Urinary bladder (tissue), 4 donors: ENCODE data around the gene NWD2. TPM values are rescaled to one million over a fixed set of nuclear protein-coding genes. Genes with fewer than 3 reads are reported as not detected.
A peak's percentile ranks its signal among the peaks of the same experiment; 100 is the strongest.
"Not testable (repeated sequence)": the region's sequence is repeated elsewhere in the genome, so short reads cannot be mapped to it uniquely, and the experiment has no call there.

Experiments
- DNase-seq: peaks from one replicate; pipeline ENCODE4 v3.0.0-alpha.2; 2015; ENCODE audit errors: extremely low spot score
- H3K27ac ChIP-seq: one replicate; pipeline ENCODE4 v1.5.1; 2013; ENCODE audit warnings: low read depth, mild to moderate bottlenecking, moderate library complexity
- H3K36me3 ChIP-seq: one replicate; pipeline ENCODE4 v1.6.1; 2013; ENCODE audit warnings: mild to moderate bottlenecking, moderate library complexity; ENCODE audit not compliant: insufficient read depth
- H3K4me1 ChIP-seq: one replicate; pipeline ENCODE4 v1.6.1; 2013; ENCODE audit warnings: mild to moderate bottlenecking, moderate library complexity; ENCODE audit not compliant: insufficient read depth
- H3K4me3 ChIP-seq: one replicate; pipeline ENCODE4 v1.5.1; 2013; ENCODE audit warnings: low read depth, low read length
- WGBS: extraction: QIAGEN DNeasy Blood & Tissue Kit; methylation state at CpG from one replicate; pipeline ENCODE4 v1.1.7; 2013; 5-methylcytosine and 5-hydroxymethylcytosine counted together
- polyA plus RNA-seq: library from polyadenylated mRNA; stranded (reverse); fragments of 200-250 nt; gene quantifications from one replicate; pipeline ENCODE4 v1.2.3, GENCODE V29; 2013
- total RNA-seq: library from RNA; depleted of rRNA; stranded (reverse); fragments of >200 nt; gene quantifications from one replicate; pipeline ENCODE4 v1.2.3, GENCODE V29; 2014
- donor health status: healthy with polysubstance abuse.
- donor health status: healthy.

The NWD2 gene, protein sequence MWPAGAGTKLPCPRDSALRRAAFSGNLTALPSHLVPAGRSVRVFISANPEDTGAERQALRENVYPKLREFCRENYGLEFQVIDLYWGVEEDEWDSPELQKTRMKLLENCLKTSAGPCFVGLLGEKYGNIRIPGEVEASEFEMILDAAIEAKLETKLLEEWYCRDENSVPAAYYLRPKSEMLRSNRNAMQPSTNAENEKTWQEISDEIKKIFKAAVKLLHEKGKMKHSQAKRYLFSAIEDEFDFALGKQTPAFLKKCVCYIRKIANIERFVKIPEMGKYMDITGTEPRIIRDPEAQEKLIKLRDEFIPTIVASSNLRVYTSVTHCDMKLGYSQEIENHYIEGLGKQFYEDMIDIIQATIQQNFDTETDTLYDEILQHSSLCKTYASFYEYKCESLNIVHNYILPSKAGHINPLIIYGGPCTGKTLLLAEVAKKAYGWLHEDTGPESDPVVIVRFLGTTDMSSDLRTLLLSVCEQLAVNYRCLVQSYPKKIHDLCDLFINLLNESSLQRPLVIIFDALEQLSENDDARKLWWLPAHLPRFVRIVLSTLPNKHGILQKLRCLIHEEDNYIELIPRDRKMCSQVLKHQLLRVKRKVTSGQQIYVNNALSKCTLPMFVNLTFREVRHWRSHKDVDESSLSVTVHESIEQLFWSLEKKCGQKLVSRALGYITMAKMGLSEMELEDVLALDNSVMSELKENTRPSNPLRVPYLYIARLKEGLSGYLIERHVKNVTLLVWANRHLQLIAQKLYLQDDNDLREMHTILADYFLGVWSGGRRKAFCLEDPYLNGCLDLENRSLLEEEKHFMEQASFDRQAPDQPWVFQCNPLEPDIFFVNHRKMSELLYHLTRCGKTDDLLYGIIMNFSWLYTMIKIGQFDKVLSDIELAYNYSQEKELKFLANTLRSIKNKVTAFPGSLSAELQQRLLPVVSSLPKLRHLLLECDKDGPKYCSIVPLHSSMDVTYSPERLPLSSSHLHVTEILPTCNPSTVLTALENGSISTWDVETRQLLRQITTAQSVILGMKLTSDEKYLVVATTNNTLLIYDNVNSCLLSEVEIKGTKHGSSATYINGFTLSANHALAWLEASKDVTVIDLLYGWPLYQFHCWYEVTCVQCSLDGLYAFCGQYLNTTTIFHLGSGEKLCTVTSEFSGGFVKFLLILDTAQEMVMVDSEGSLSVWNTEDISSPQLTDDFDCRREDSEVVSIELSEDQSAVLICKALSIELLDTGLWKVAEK (N-terminal part only)
- 2.0 TPM for total RNA-seq
- 0.05 TPM for polyA plus RNA-seq

DNA sequence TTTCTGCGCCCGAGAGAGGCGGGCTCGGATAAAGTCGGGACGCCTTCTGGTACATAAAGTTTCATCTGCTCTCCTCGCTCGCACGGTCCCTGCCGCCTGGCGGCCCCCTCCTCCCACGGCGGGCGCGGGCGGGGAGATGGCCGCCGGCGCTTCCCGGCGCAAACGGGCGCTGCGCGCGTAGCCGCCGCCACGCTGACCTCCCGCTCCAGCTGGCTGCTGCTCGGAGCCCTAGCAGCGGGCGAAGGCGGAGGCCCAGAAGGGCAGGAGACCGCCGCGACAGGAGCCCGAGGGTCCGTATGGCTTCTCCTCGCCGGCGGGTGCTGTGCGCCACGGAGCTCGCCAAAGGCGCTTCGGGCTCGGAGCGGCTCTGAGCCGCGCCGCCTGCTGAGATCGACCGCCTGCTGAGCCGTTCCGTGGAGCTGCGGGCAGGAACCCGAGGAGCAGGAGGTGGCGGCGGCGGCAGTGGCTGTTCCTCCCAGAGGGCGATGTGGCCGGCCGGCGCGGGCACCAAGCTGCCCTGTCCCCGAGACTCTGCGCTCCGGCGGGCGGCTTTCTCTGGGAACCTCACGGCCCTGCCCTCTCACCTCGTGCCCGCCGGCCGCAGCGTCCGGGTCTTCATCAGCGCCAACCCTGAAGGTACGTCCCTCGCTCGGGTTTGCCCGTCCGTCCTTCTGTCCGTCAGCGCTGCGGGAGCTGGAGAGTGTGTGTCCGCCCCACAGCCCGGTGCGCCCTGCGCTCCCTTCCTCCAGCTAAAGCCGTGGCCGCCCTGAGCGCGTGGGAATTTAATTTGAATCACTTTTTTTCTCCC, at the start of gene NWD2:
Gene NWD2, plus strand, starts transcription at position 161 of the 808 bp plus-strand sequence. Its CDS starts 325 bp downstream, at position 486.
- no peak within 1 kb of the TSS for H3K27ac ChIP-seq
- H3K4me3 ChIP-seq: peak within 1 kb of the TSS; percentile 26
- no peaks in the 10 kb centered on the region for H3K36me3 ChIP-seq
- under 1% methylated on average over 95 of the region's 95 CpGs for WGBS
- DNase-seq: no peak
- H3K4me1 ChIP-seq: no peaks in the 10 kb centered on the region

DNA sequence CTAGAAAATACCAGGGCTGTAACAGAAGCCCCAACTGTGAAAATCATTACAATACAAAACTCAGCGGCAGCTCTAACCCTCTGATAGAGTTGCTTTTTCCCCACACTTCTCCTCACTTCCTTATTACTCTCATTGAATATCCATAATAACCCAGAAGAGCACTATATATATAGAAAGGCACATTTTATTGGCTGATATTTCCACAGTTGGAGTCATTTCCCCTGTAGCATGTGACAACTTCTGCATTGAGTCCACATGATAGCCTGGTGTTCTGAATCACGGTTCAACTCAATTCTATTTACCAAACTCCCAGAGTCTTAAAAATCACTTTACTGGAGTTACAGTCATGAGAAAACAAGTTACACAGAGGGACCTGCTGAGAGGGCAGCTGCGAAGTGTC, 46.6 kb upstream of the NWD2 start:
- H3K4me1 ChIP-seq: no peaks in the 10 kb centered on the region
- no peak overlapping the region for H3K4me3 ChIP-seq
- no peaks in the 10 kb centered on the region for H3K36me3 ChIP-seq
- whole genome bisulfite sequencing: 48% methylated on average over 3 of the region's 3 CpGs
- DNase-seq: no peak
- H3K27ac ChIP-seq: no peak overlapping the region

DNA sequence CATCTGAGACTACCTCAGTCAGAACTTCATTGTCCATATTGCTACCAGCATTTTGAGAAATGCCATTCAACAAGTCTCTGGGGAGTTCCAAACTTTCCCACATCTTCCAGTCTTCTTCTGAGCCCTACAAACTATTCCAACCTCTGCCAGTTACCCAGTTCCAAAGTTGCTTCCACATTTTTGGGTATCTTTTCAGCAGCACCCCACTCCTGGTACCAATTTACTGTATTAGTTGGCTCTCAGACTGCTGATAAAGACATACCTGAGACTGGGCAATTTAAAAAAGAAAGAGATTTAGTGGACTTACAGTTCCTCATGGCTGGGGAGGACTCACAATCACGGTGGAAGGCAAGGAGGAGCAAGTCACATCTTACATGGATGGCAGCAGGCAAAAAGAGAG, 39.8 kb upstream of the NWD2 start:
- not testable (repeated sequence) for H3K4me3 ChIP-seq, H3K27ac ChIP-seq, H3K36me3 ChIP-seq, DNase-seq, H3K4me1 ChIP-seq
- WGBS: 88% methylated on average over 1 of the region's 1 CpG

DNA sequence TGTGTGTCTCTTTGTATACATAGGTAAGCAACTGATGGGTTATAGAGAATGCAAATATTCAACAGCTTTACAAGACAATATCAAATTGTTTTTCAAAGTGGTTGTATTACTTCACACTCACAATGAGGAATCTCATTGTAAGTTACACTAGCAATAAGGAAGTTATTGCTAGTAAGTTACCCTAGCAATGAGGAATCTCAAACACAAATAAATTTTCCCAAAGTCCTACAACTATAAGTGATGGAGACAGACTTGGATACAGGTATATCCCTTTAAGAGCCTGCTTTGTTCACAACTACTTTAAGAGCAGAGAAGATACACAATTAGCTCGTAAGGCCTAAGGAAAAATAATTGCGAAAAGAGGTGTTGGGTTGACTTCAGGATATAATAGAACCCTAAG, 28.3 kb upstream of the NWD2 start:
- 94% methylated on average over 2 of the region's 2 CpGs for WGBS

DNA sequence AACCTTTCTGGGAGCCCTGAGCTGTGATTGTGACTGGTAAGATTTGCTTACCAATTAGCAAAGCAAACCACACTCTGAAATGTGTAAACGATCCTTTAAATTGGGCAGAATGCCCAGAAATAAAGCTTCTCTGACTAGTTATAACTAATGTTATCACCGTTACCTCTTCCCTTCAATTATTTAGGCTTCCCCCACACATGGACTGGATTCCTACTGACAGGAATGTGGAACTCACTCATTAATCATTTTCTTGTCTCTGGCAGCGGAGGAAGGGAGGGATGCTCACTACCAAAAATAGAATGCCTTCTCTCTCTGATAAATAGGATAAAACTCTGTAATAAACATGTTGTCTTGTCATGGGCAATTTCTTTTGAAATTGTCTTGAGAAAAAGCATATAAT, 25.3 kb upstream of the NWD2 start:
- 15% methylated on average over 3 of the region's 3 CpGs for WGBS
- H3K4me1 ChIP-seq: no peaks in the 10 kb centered on the region
- H3K36me3 ChIP-seq: no peaks in the 10 kb centered on the region
- no peak overlapping the region for H3K4me3 ChIP-seq
- no peak overlapping the region for H3K27ac ChIP-seq
- DNase-seq: peak; percentile 21

More for the DNA sequence above, 28.3 kb upstream of the NWD2 start:
- no peaks in the 10 kb centered on the region for H3K36me3 ChIP-seq
- DNase-seq: no peak
- H3K27ac ChIP-seq: no peak overlapping the region
- H3K4me3 ChIP-seq: no peak overlapping the region
- H3K4me1 ChIP-seq: no peaks in the 10 kb centered on the region

DNA sequence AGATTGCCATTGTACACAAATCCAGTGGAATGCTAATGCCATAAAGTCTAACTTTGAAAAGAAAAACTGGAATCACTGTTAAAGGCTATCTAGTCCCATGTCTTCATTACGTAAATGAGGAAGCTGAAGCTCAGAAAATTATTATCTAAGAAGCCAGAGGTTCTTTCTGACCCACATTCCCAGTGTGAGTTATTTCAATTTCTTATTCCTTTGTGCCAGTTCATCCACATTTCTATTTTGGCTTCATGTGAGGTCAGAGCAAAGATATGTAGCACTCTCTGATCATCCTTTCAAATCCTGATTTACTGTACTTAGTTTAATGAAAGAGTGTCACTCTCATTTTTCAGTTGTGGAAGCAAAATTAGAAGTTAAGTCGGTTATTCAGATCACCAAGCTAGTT, 24.6 kb upstream of the NWD2 start:
- WGBS: 39% methylated on average over 2 of the region's 2 CpGs
- no peaks in the 10 kb centered on the region for H3K36me3 ChIP-seq
- DNase-seq: no peak
- no peak overlapping the region for H3K27ac ChIP-seq
- no peaks in the 10 kb centered on the region for H3K4me1 ChIP-seq
- no peak overlapping the region for H3K4me3 ChIP-seq

DNA sequence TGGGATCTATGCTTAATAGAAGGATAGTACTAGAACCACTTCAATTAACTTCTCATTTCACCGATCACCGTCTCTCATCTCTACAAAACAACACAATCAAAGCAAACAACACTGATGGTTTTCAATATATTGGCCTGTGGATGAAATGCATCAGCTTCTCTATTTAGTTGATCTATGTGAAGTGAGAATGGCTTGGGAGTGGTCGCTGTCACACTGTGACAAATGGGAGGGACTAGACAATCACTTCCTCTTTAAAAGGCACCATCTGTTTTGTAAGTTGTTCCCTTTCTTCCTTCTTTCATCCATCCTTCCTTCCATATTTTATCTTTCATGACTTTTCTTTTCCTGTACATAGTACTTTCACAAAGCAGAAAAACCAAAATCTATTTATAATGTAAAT, 23.9 kb upstream of the NWD2 start:
- Histone ChIP-seq H3K4me3 (no peak overlapping the region), H3K4me1 (no peaks in the 10 kb centered on the region), H3K27ac (no peak overlapping the region), H3K36me3 (no peaks in the 10 kb centered on the region)
- WGBS: 86% methylated on average over 3 of the region's 3 CpGs
- DNase-seq: no peak

DNA sequence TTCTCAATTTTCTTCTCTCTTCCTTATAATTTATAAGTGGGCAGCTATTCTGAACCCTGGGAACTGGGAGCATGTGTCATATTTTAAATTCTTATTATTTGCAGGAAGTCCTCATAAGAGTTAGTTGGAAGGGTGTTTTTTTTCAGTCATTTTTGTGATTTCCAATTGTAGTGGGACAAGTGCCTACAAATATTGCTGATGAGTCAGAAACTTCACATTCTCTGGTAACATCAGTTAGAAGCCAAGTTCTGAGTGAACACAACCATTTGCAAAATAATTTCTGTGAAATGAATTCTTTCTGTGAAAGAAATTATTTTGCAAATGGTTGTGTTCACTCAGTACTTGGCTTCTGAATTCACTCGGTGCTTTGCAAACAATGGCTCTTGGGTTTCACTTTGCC, 20.8 kb upstream of the NWD2 start:
- Histone ChIP-seq H3K4me3 (no peak overlapping the region), H3K36me3 (no peaks in the 10 kb centered on the region), H3K27ac (no peak overlapping the region), H3K4me1 (no peaks in the 10 kb centered on the region)
- WGBS: 79% methylated on average over 1 of the region's 1 CpG
- no peak for DNase-seq

DNA sequence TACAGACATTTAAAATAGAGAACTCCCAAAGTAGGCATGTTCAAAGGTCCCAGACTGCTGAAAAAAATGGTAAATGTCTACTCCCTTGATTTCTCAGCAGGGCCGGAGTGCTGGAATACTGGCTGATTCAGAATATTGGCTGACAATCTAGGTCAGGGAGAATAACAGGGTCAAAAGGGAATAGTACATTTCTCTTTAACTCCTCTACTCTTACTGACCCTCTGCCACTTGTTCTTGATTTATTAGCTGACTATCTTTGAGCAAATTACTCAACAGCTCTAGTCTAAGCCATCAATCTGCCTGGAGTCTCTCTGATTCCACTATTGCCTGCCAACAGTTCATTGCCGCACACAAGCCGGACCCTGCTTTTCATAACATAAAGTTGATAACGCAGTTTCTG, 19.7 kb upstream of the NWD2 start:
- DNase-seq: no peak
- 72% methylated on average over 4 of the region's 4 CpGs for WGBS
- Histone ChIP-seq H3K4me3 (no peak overlapping the region), H3K4me1 (no peaks in the 10 kb centered on the region), H3K27ac (no peak overlapping the region), H3K36me3 (no peaks in the 10 kb centered on the region)

DNA sequence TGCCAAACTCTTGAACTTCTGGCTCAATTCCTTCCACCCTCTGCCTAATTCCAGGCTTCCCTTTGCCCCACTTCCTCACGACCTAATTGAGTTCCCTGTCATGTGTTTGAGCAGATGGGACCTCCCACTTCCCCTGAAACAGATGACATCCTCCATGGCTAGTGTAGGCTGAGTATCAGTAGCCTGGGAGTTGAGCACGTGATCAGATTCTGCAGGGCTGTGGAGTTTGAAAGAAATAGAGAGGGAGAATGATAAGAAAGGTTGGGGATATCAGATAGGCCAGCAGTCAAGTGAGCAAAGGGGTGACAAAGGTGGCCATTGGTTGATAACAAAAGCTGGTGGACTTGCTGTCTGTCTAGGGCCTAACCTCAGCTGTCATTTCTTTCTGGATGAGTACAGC, 18.8 kb upstream of the NWD2 start:
- H3K36me3 ChIP-seq: no peaks in the 10 kb centered on the region
- no peak overlapping the region for H3K4me3 ChIP-seq
- 55% methylated on average over 2 of the region's 2 CpGs for WGBS
- H3K4me1 ChIP-seq: no peaks in the 10 kb centered on the region
- no peak for DNase-seq
- no peak overlapping the region for H3K27ac ChIP-seq

DNA sequence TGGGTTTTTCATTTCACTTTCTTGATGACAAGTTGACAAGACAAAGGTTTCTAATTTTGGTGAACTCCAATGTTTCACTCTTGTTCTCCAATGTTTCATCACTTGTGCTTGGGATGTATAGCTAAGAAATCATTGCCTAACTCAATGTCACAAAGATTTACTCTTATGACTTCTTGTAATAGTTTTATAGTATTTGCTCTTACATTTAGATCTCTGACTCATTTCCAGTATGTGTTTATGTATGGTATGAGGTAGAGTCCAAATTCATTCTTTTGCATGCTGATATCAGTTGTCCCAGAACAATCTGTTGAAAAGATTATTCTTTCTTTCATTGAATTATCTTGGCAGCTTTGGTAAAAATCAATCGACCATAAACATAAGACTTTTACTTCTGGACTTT, 12.2 kb upstream of the NWD2 start:
- Histone ChIP-seq H3K36me3 (no peaks in the 10 kb centered on the region), H3K4me1 (no peaks in the 10 kb centered on the region), H3K27ac (no peak overlapping the region), H3K4me3 (no peak overlapping the region)
- no peak for DNase-seq
- 56% methylated on average over 1 of the region's 1 CpG for WGBS

DNA sequence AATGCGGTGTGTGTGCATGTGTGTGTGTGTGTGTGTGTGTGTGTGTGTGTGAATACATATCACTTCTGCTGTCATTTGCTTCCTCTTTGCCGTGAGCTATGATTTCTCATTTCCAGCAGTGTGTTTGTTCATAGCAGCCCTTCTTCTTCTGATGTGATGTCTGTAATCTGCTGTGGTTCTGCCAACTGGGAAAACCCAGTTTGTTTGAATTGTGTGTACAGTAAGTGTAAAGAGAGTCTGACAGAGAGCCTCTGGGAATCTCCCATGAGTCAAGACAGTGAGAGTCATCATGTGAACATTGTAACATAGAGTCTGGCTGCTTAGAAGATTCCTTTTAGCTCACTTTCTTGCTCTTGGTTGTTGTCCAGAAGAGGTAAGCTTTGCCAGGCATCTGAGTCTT, 8.4 kb upstream of the NWD2 start:
- Histone ChIP-seq H3K4me3 (no peak overlapping the region), H3K27ac (no peak overlapping the region), H3K36me3 (no peaks in the 10 kb centered on the region), H3K4me1 (no peaks in the 10 kb centered on the region)
- no peak for DNase-seq
- 76% methylated on average over 2 of the region's 2 CpGs for WGBS

DNA sequence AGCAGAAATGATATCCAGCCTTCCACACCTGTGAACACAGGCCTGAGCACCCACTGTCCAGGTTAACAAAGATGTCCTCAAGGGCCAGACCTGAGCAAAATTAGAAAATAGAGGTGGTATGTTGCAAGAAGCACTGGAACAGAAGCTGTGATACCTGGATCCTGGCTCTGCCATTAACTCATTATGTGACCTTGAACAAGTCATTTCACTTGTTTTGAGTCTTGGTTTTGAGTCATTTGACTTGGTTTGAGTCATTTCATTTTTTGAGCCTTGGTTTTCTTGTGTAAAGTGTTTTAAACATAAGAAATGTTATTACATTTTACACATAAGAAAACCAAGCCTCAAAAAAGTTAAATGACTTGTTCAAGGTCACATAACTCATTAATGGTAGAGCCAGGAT, 2.9 kb upstream of the NWD2 start:
- H3K36me3 ChIP-seq: no peaks in the 10 kb centered on the region
- no peak for DNase-seq

More for the DNA sequence above, 2.9 kb upstream of the NWD2 start:
- H3K4me3 ChIP-seq: no peak overlapping the region
- H3K4me1 ChIP-seq: no peaks in the 10 kb centered on the region
- H3K27ac ChIP-seq: no peak overlapping the region
